GM11168 (cell line): ENCODE data around the gene WNK2.

Experiments used
- in situ Hi-C: fragments of 300-500 bp; cut with MboI; formaldehyde crosslinking; loops from one replicate; pipeline ENCODE4 v1.12.0; 2022; ENCODE audit warnings: low sequenced_read_pairs; ENCODE audit not compliant: unreplicated experiment

Gene WNK2

GRCh38 chr9:93287189-93287552 is 103.2 kb downstream of the WNK2 start:
- in situ Hi-C loops: no loop called here

GRCh38 chr9:93287593-93287992 is 103.7 kb downstream of the WNK2 start:
- in situ Hi-C loops: no loop called here

GRCh38 chr9:93288341-93288740 is 104.4 kb downstream of the WNK2 start:
- in situ Hi-C loops: no loop called here

- in situ Hi-C loops: no loop called here
Measured at GRCh38 chr9:93288891-93289883, 105.2 kb downstream of the WNK2 start.

GRCh38 chr9:93290495-93291434 is 106.8 kb downstream of the WNK2 start:
- in situ Hi-C loops: no loop called here

- in situ Hi-C loops: no loop called here
Measured at GRCh38 chr9:93291536-93292287, 107.8 kb downstream of the WNK2 start.

- in situ Hi-C loops: no loop called here
Measured at GRCh38 chr9:93292288-93292615, 108.3 kb downstream of the WNK2 start.

- in situ Hi-C loops: no loop called here
Measured at GRCh38 chr9:93292664-93293328, 108.9 kb downstream of the WNK2 start.

- in situ Hi-C loops: no loop called here
Measured at GRCh38 chr9:93294011-93294410, 110.1 kb downstream of the WNK2 start.

GRCh38 chr9:93295031-93295430 is 111.1 kb downstream of the WNK2 start:
- in situ Hi-C loops: no loop called here

- in situ Hi-C loops: no loop called here
Measured at GRCh38 chr9:93295456-93296076, 111.6 kb downstream of the WNK2 start.

GRCh38 chr9:93296889-93297480 is 113.0 kb downstream of the WNK2 start:
- in situ Hi-C loops: no loop called here

GRCh38 chr9:93297659-93298497 is 113.9 kb downstream of the WNK2 start:
- in situ Hi-C loops: no loop called here

GRCh38 chr9:93298498-93299417 is 114.8 kb downstream of the WNK2 start:
- in situ Hi-C loops: no loop called here

- in situ Hi-C loops: no loop called here
Measured at GRCh38 chr9:93299418-93300174, 115.7 kb downstream of the WNK2 start.

- in situ Hi-C loops: no loop called here
Measured at GRCh38 chr9:93300175-93300572, 116.2 kb downstream of the WNK2 start.
